Sigmoid colon (tissue), 4 donors: ENCODE results near the gene CCDC7.

Source experiments
- CTCF ChIP-seq, 4 experiments: fragments of 450-650 bp in 3 of 4; fragments of 200-600 bp in 1 of 4; IDR thresholded peaks; one replicate each; pipeline ENCODE4 v1.5.1; 2016 to 2019; ENCODE audit warnings: antibody characterized with exemption in 4 of 4, mild to moderate bottlenecking in 3 of 4, moderate library complexity in 2 of 4
- EP300 ChIP-seq, 4 donors: sonication (generic); formaldehyde crosslinking; IDR thresholded peaks; one replicate each; pipeline ENCODE4 v1.6.1; 2017; ENCODE audit warnings: antibody characterized with exemption in 4 of 4
- POLR2AphosphoS5 ChIP-seq, 4 donors: sonication (generic); formaldehyde crosslinking; IDR thresholded peaks; one replicate each; pipeline ENCODE4 v1.6.1; 2017; ENCODE audit warnings: antibody characterized with exemption in 4 of 4

- TF ChIP-seq CTCF (IDR thresholded peaks at IDR 0.05) (no peak), POLR2AphosphoS5 (IDR thresholded peaks at IDR 0.05) (no peak), EP300 (IDR thresholded peaks at IDR 0.05) (no peak)
Measured at GRCh38 chr10:32605787-32606186, 159.8 kb downstream of the CCDC7 start.
